MM.1S (cell line): Measurements from ENCODE around the gene EHBP1.

Source experiments
- EZH2 ChIP-seq: fragments of 300-600 bp; sonication (generic); optimal IDR thresholded peaks from 2 replicates; pipeline ENCODE3; 2017; ENCODE audit warnings: low read depth, mild to moderate bottlenecking, antibody characterized with exemption, low read length, mixed read lengths
- TF ChIP-seq, protein P1 (sequence below): fragments of 300-600 bp; sonication (generic); IDR thresholded peaks from 2 replicates; pipeline ENCODE4 v1.5.1; 2016; ENCODE audit warnings: antibody characterized with exemption, low read length, mixed read lengths

DNA sequence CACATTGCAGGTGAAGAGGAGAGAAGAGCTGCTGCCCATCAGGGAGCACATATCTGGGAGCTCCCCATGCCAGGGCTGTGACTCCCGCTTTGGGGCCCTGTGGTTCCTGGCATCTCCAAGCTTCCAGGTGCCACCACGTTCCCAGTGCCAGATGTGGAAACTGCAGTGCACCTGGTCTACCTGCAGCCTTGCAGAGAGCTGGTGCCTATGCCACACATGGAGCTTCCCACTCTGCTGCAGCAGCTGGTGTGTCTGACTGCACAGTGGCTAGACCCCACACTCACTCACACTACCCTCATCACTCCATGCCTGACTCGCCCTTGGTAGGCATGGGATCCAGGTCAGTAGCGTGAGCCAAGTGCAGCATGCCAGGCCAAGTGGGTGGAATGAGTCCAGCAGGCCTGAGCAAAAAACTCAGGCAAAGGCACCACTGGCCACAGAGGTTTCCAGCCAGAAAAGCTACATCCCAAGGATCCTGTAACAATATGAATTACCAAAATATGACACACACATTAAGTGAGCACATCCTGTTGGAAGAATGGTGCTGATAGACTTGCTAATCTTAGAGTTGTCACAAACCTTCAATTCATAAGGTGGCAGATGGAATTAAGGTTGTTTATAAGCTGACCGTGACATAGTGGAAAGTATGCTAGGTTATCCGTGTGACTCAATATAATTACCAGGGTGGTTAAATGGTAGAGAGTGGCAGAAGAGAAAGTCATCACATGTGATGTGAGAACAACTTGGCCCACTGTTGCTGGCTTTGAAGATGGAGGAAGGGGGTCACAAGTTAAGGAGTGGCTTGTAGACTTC, 150.9 kb downstream of the EHBP1 start:
- TF ChIP-seq, protein P1, sequence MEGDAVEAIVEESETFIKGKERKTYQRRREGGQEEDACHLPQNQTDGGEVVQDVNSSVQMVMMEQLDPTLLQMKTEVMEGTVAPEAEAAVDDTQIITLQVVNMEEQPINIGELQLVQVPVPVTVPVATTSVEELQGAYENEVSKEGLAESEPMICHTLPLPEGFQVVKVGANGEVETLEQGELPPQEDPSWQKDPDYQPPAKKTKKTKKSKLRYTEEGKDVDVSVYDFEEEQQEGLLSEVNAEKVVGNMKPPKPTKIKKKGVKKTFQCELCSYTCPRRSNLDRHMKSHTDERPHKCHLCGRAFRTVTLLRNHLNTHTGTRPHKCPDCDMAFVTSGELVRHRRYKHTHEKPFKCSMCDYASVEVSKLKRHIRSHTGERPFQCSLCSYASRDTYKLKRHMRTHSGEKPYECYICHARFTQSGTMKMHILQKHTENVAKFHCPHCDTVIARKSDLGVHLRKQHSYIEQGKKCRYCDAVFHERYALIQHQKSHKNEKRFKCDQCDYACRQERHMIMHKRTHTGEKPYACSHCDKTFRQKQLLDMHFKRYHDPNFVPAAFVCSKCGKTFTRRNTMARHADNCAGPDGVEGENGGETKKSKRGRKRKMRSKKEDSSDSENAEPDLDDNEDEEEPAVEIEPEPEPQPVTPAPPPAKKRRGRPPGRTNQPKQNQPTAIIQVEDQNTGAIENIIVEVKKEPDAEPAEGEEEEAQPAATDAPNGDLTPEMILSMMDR = no peak
- TF ChIP-seq EZH2 = no peak
